GM12874 (cell line): ENCODE measurements around the gene TTC22.

ENCODE experiments used
- CTCF ChIP-seq: IDR thresholded peaks from 2 replicates; pipeline ENCODE4 v1.5.1; 2011; ENCODE audit warnings: low read depth, mild to moderate bottlenecking, control low read depth, low read length, moderate library complexity; ENCODE audit not compliant: insufficient read depth

TTC22 gene

GRCh38 chr1:54826226-54826816 is 25.2 kb upstream of the TTC22 start:
- no peak for TF ChIP-seq CTCF

GRCh38 chr1:54825696-54826095 is 24.6 kb upstream of the TTC22 start:
- no peak for TF ChIP-seq CTCF

- TF ChIP-seq CTCF: no peak
Observed at GRCh38 chr1:54823670-54824069, 22.5 kb upstream of the TTC22 start.

GRCh38 chr1:54819733-54820132 is 18.6 kb upstream of the TTC22 start:
- no peak for TF ChIP-seq CTCF

- TF ChIP-seq CTCF: no peak
Observed at GRCh38 chr1:54819195-54819536, 18.0 kb upstream of the TTC22 start.

- TF ChIP-seq CTCF: no peak
Observed at GRCh38 chr1:54818461-54819194, 17.5 kb upstream of the TTC22 start.

- no peak for TF ChIP-seq CTCF
Observed at GRCh38 chr1:54816951-54817350, 15.8 kb upstream of the TTC22 start.
